ENCODE results near the gene BRWD1. TPM values are rescaled to one million over a fixed set of nuclear protein-coding genes. Genes with fewer than 3 reads are reported as not detected.

Gene BRWD1
- total and polyA plus RNA-seq, 2 experiments from 2014 or later, result 32.6 to 62.8 TPM

- peak in 1 of 2 donors; percentile 69 for DNase-seq (ENCODE audit: low read depth in 1 of 2, low spot score in 1 of 2)
- Histone ChIP-seq H3K9me3 (ENCODE audit: low read depth) (no peaks in the 10 kb centered on the region), H3K4me1 (ENCODE audit: low read depth) (peaks cover 8% of the 10 kb centered on the region), H3K27ac (peak overlapping the region; percentile 9), H3K4me3 (no peak overlapping the region), H3K36me3 (peaks cover 49% of the 10 kb centered on the region), H3K27me3 (no peaks in the 10 kb centered on the region)
- TF ChIP-seq, protein P1, sequence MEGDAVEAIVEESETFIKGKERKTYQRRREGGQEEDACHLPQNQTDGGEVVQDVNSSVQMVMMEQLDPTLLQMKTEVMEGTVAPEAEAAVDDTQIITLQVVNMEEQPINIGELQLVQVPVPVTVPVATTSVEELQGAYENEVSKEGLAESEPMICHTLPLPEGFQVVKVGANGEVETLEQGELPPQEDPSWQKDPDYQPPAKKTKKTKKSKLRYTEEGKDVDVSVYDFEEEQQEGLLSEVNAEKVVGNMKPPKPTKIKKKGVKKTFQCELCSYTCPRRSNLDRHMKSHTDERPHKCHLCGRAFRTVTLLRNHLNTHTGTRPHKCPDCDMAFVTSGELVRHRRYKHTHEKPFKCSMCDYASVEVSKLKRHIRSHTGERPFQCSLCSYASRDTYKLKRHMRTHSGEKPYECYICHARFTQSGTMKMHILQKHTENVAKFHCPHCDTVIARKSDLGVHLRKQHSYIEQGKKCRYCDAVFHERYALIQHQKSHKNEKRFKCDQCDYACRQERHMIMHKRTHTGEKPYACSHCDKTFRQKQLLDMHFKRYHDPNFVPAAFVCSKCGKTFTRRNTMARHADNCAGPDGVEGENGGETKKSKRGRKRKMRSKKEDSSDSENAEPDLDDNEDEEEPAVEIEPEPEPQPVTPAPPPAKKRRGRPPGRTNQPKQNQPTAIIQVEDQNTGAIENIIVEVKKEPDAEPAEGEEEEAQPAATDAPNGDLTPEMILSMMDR (IDR thresholded peaks at IDR 0.05; ENCODE audit: low read depth, low read length), result no peak
Measured at GRCh38 chr21:39208624-39209333, 104.7 kb downstream of the BRWD1 start.

DNA sequence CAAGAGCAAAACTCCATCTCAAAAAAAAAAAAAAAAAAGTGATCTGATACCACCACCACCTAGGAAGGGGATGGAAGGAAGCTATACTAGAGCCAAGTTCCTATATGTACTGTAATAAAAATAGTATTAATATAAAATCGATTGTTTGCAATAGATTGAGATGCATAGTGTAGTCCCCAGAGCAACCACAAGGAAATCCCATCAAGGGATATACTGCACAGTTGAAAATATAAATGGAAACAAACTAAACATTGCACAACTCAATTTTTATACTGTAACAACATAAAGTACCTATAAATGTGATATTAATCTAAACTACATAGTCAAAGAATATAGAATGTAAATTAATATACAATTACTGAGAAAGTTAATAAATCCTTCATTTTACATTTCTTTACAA lies 109.3 kb downstream of the BRWD1 start:
- no peak for DNase-seq (ENCODE audit: low read depth in 1 of 2, low spot score in 1 of 2)
- no peaks in the 10 kb centered on the region for H3K27me3 ChIP-seq
- TF ChIP-seq, protein P1 (IDR thresholded peaks at IDR 0.05; ENCODE audit: low read depth, low read length), result peak; percentile 25
- peaks cover 4% of the 10 kb centered on the region for H3K4me1 ChIP-seq (ENCODE audit: low read depth)
- no peak overlapping the region for H3K27ac ChIP-seq
- peaks cover 68% of the 10 kb centered on the region for H3K36me3 ChIP-seq
- no peaks in the 10 kb centered on the region for H3K9me3 ChIP-seq (ENCODE audit: low read depth)
- no peak overlapping the region for H3K4me3 ChIP-seq

DNA sequence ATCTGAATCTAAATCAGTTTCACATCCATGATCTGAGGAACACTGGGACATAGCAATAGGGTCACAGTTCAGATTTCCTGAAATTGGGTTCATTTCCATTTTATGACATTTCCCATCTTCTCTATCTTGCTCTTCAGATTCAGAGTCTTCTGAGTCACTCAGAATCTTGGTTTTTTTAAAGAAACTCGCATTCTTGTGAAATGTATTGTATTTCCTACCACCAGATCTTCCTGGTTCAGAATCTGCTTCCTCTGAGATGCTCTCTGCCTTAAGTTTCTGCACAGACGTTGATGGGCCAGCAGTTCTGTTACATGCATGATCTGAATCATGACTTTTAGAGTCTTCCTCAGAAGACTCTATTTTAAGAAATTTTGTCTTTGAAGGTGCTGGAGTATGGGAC lies 114.6 kb downstream of the BRWD1 start:
- Histone ChIP-seq H3K27ac (no peak overlapping the region), H3K9me3 (ENCODE audit: low read depth) (no peaks in the 10 kb centered on the region), H3K4me1 (ENCODE audit: low read depth) (no peaks in the 10 kb centered on the region), H3K27me3 (no peaks in the 10 kb centered on the region), H3K36me3 (peaks cover 86% of the 10 kb centered on the region), H3K4me3 (no peak overlapping the region)
- no peak for DNase-seq (ENCODE audit: low read depth in 1 of 2, low spot score in 1 of 2)
- TF ChIP-seq, protein P1 (IDR thresholded peaks at IDR 0.05; ENCODE audit: low read depth, low read length), result no peak

DNA sequence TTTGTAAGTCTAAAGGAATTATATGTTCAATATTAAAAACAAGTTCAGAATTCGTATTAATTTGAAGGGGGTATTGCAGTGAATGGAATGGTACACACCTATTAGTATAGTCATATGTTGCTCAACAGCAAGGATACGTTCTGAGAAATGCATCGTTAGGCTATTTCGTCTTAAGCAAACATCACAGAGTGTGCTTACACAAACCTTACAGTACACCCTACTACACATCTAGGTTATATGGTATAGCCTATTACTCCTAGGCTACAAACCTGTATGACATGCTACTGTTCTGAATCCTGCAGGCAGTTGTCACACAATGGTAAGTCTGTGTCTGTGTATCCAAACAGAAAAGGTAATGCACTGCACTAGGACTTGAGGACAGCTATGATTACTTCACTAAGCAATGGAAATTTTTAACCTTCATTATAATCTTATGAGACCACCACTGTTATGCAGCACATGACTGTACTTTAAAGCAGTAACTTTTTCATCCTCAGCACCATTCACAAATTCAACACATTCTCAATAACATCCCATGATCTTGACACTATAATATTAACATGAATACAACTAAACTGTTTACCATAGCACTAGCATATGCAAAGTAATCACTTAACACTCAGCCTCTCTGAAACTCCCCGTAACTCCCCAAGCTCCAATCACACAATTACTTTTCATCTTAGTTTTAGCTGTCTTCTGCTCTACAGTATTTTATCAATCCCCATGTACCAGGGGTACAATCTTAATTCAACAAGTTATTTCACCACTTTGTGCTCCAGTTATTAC lies 115.8 kb downstream of the BRWD1 start:
- Histone ChIP-seq H3K9me3 (ENCODE audit: low read depth) (no peaks in the 10 kb centered on the region), H3K27ac (peak overlapping the region; percentile 18), H3K27me3 (no peaks in the 10 kb centered on the region), H3K36me3 (peaks cover 81% of the 10 kb centered on the region), H3K4me1 (ENCODE audit: low read depth) (no peaks in the 10 kb centered on the region), H3K4me3 (no peak overlapping the region)
- TF ChIP-seq, protein P1 (IDR thresholded peaks at IDR 0.05; ENCODE audit: low read depth, low read length), result no peak
- no peak for DNase-seq (ENCODE audit: low read depth in 1 of 2, low spot score in 1 of 2)

- TF ChIP-seq, protein P1 (IDR thresholded peaks at IDR 0.05; ENCODE audit: low read depth, low read length), result no peak
- no peak for DNase-seq (ENCODE audit: low read depth in 1 of 2, low spot score in 1 of 2)
- H3K27ac ChIP-seq, result peak overlapping the region; percentile 18
- H3K4me3 ChIP-seq, result no peak overlapping the region
- no peaks in the 10 kb centered on the region for H3K4me1 ChIP-seq (ENCODE audit: low read depth)
- no peaks in the 10 kb centered on the region for H3K9me3 ChIP-seq (ENCODE audit: low read depth)
- no peaks in the 10 kb centered on the region for H3K27me3 ChIP-seq
- H3K36me3 ChIP-seq, result peaks cover 73% of the 10 kb centered on the region
Measured at GRCh38 chr21:39196838-39197237, 116.6 kb downstream of the BRWD1 start.
